Fibroblast of lung (primary cell): ENCODE results near the gene WDFY3. TPM values are rescaled to one million over a fixed set of nuclear protein-coding genes. Genes with fewer than 3 reads are reported as not detected.
A peak's percentile ranks its signal among the peaks of the same experiment; 100 is the strongest.

Source experiments
- DNase-seq, 2 donors: peaks; one replicate each; pipeline versions ENCODE4 v3.0.0 to v3.0.0-alpha.2; 2010; ENCODE audit warnings: low read depth in 2 of 2
- H2AFZ ChIP-seq: 2 replicates; pipeline ENCODE4 v1.5.1; 2012; ENCODE audit warnings: low read length, control low read depth, inconsistent platforms
- H3K27ac ChIP-seq: 2 replicates; pipeline ENCODE4 v1.5.1; 2011; ENCODE audit warnings: low read length, control low read depth; ENCODE audit not compliant: insufficient read depth
- H3K27me3 ChIP-seq: 2 replicates; pipeline ENCODE4 v1.5.1; 2011; ENCODE audit warnings: mild to moderate bottlenecking, low read length; ENCODE audit not compliant: control insufficient read depth, insufficient read depth
- H3K36me3 ChIP-seq: 2 replicates; pipeline ENCODE4 v1.5.1; 2011; ENCODE audit warnings: low read length; ENCODE audit not compliant: control insufficient read depth, insufficient read depth
- H3K4me1 ChIP-seq: 2 replicates; pipeline ENCODE4 v1.5.1; 2011; ENCODE audit warnings: low read length; ENCODE audit not compliant: control insufficient read depth, insufficient read depth; ENCODE audit errors: extremely low read depth
- H3K4me2 ChIP-seq: 2 replicates; pipeline ENCODE4 v1.5.1; 2011; ENCODE audit warnings: low read length, control low read depth; ENCODE audit not compliant: insufficient read depth; ENCODE audit errors: extremely low read depth
- H3K4me3 ChIP-seq, 4 experiments: fragments of 200-600 bp in 1 of 4; sonication (generic) in 1 of 4; replicated peaks in 1 of 4; 2 replicates each; pipeline ENCODE4 v1.5.1; 2011 to 2016; ENCODE audit warnings: low read length in 4 of 4, low read depth in 3 of 4, mild to moderate bottlenecking in 3 of 4, control low read depth in 2 of 4, inconsistent platforms in 1 of 4, mixed read lengths in 1 of 4; ENCODE audit not compliant: insufficient read depth in 1 of 4; ENCODE audit errors: control extremely low read depth in 1 of 4
- H3K79me2 ChIP-seq: 2 replicates; pipeline ENCODE4 v1.5.1; 2012; ENCODE audit warnings: mild to moderate bottlenecking, low read length, inconsistent platforms; ENCODE audit not compliant: control insufficient read depth, insufficient read depth
- H3K9ac ChIP-seq: 2 replicates; pipeline ENCODE4 v1.5.1; 2011; ENCODE audit warnings: mild to moderate bottlenecking, low read length, control low read depth; ENCODE audit not compliant: insufficient read depth
- H3K9me3 ChIP-seq: 2 replicates; pipeline ENCODE4 v1.5.1; 2012; ENCODE audit warnings: low read depth, low read length; ENCODE audit not compliant: control insufficient read depth, insufficient read depth
- H4K20me1 ChIP-seq: 2 replicates; pipeline ENCODE4 v1.5.1; 2011; ENCODE audit warnings: low read length; ENCODE audit not compliant: control insufficient read depth, insufficient read depth; ENCODE audit errors: extremely low read depth
- CTCF ChIP-seq, 2 donors: IDR thresholded peaks in 1 of 2; conservative IDR thresholded peaks in 1 of 2; 1 replicate in 1 of 2; 2 replicates in 1 of 2; pipeline ENCODE4 v1.5.1; 2011 to 2012; ENCODE audit warnings: low read length in 2 of 2, control low read depth in 1 of 2, inconsistent platforms in 1 of 2, low read depth in 1 of 2, mild to moderate bottlenecking in 1 of 2
- EZH2 ChIP-seq: IDR thresholded peaks from 2 replicates; pipeline ENCODE4 v1.5.1; 2012; ENCODE audit warnings: low read length, control low read depth, mild to moderate bottlenecking; ENCODE audit errors: missing control alignments
- polyA plus RNA-seq, 2 donors: library from polyadenylated mRNA; depleted of rRNA in 1 of 2; stranded (reverse) in 1 of 2; unstranded in 1 of 2; fragments of >200 nt; gene quantifications; 2 replicates each; pipeline ENCODE4 v1.2.1, GENCODE V29; 2011 to 2012; ENCODE audit warnings: missing spikeins in 1 of 2
- total RNA-seq: library from RNA; depleted of rRNA; stranded (reverse); fragments of >200 nt; gene quantifications from 2 replicates; pipeline ENCODE4 v1.2.1, GENCODE V29; 2014

Gene WDFY3
- total and polyA plus RNA-seq, 2 donors (not counting 1 experiment from before 2014, with no cell fraction given) = 26.8 to 88.8 TPM

GRCh38 chr4:84965553-84966381, 723 bp downstream of the WDFY3 start:
- no peak for TF ChIP-seq EZH2
- no peak for TF ChIP-seq CTCF (conservative IDR thresholded peaks at IDR 0.05 in 1 of 2, IDR thresholded peaks at IDR 0.05 in 1 of 2; ENCODE audit: low read depth in 1 of 2, low read length in 2 of 2)
- H3K4me2 ChIP-seq = peak overlapping the region; percentile 91
- H2AFZ ChIP-seq = peak overlapping the region; percentile 9
- no peaks in the 10 kb centered on the region for H3K27me3 ChIP-seq
- no peaks in the 10 kb centered on the region for H3K9me3 ChIP-seq
- H3K27ac ChIP-seq = peak overlapping the region; percentile 89
- H3K79me2 ChIP-seq = peaks cover 47% of the 10 kb centered on the region
- DNase-seq = peak in 1 of 2 donors; percentile 47
- peak overlapping the region; percentile 82 to 94 (median 90) for H3K4me3 ChIP-seq
- H3K4me1 ChIP-seq = peaks cover 1% of the 10 kb centered on the region
- H3K9ac ChIP-seq = peak overlapping the region; percentile 95
- no peaks in the 10 kb centered on the region for H3K36me3 ChIP-seq
- peaks cover 2% of the 10 kb centered on the region for H4K20me1 ChIP-seq

- Histone ChIP-seq H3K4me2 (peak overlapping the region; percentile 91), H4K20me1 (peaks cover 2% of the 10 kb centered on the region), H3K36me3 (no peaks in the 10 kb centered on the region), H3K27me3 (no peaks in the 10 kb centered on the region), H3K79me2 (peaks cover 54% of the 10 kb centered on the region), H2AFZ (peak overlapping the region; percentile 9), H3K4me1 (no peaks in the 10 kb centered on the region), H3K9ac (peak overlapping the region; percentile 71), H3K27ac (peak overlapping the region; percentile 44), H3K9me3 (no peaks in the 10 kb centered on the region), H3K4me3 (peak overlapping the region; percentile 82 to 94 (median 90))
- DNase-seq = no peak
- TF ChIP-seq EZH2 (no peak), CTCF (conservative IDR thresholded peaks at IDR 0.05 in 1 of 2, IDR thresholded peaks at IDR 0.05 in 1 of 2; ENCODE audit: low read depth in 1 of 2, low read length in 2 of 2) (no peak)
These were observed 1.4 kb downstream of the WDFY3 start for GRCh38 chr4:84964995-84965552.

GRCh38 chr4:84962102-84962501, 4.4 kb downstream of the WDFY3 start:
- H3K4me3 ChIP-seq = no peak overlapping the region
- no peaks in the 10 kb centered on the region for H3K27me3 ChIP-seq
- H3K4me2 ChIP-seq = no peak overlapping the region
- H3K4me1 ChIP-seq = no peaks in the 10 kb centered on the region
- H3K9me3 ChIP-seq = no peaks in the 10 kb centered on the region
- H4K20me1 ChIP-seq = peaks cover 2% of the 10 kb centered on the region
- no peak for DNase-seq
- TF ChIP-seq CTCF (conservative IDR thresholded peaks at IDR 0.05 in 1 of 2, IDR thresholded peaks at IDR 0.05 in 1 of 2; ENCODE audit: low read depth in 1 of 2, low read length in 2 of 2) (no peak), EZH2 (no peak)
- H3K9ac ChIP-seq = no peak overlapping the region
- H3K36me3 ChIP-seq = no peaks in the 10 kb centered on the region
- no peak overlapping the region for H2AFZ ChIP-seq
- no peak overlapping the region for H3K27ac ChIP-seq
- peaks cover 81% of the 10 kb centered on the region for H3K79me2 ChIP-seq
